ENCODE measurements around the gene CLASRP.

The CLASRP gene

DNA sequence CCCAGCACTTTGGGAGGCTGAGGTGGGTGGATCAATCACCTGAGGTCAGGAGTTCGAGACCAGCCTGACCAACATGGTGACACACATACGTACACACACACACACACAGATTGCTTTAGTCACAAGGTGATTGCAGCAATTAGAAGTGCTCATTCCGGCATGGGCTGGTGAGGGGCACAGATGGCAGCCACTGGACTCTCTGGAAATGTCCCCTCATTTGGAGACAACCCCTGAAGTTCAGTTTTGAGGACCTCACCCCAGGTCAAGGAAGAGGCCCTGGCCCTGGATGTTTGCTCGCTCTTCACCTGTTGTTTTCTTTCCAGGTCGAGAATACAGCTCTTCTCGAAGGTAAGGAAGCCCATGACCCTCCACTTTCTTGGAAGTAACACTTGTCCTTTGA is 31.4 kb downstream of the CLASRP start:
- no peak for TF ChIP-seq CTCF (conservative IDR thresholded peaks at IDR 0.05; ENCODE audit: low read length)
- no peak for TF ChIP-seq EZH2phosphoT487 (IDR thresholded peaks at IDR 0.05; ENCODE audit: borderline replicate concordance)
- Histone ChIP-seq H3K4me2 (ENCODE audit: low read depth, low read length, poor library complexity, severe bottlenecking) (no peak overlapping the region), H3K36me3 (ENCODE audit: insufficient read depth, low read length) (peaks cover 39% of the 10 kb centered on the region; the same call in 1 of the 2 replicates), H3K9me2 (replicated peaks; ENCODE audit: low read depth, low read length) (no peaks in the 10 kb centered on the region), H3K4me1 (ENCODE audit: insufficient read depth, low read length, poor library complexity, severe bottlenecking) (no peaks in the 10 kb centered on the region), H3K79me2 (ENCODE audit: insufficient read depth, low read length) (no peaks in the 10 kb centered on the region), H3K27me3 (ENCODE audit: insufficient read depth, low read length, poor library complexity, severe bottlenecking) (no peaks in the 10 kb centered on the region), H3K4me3 (ENCODE audit: low read length, poor library complexity, severe bottlenecking) (no peak overlapping the region), H3K9me3 (ENCODE audit: insufficient read depth, low read depth, low read length) (no peaks in the 10 kb centered on the region), H3F3A (ENCODE audit: low read depth) (no peaks in the 10 kb centered on the region), H3K9ac (ENCODE audit: low read depth, low read length, poor library complexity, severe bottlenecking) (no peak overlapping the region), H4K20me1 (ENCODE audit: insufficient read depth, low read length, poor library complexity, severe bottlenecking) (no peaks in the 10 kb centered on the region), H2AFZ (ENCODE audit: low read length) (no peak overlapping the region)

- Histone ChIP-seq H3K9me3 (ENCODE audit: insufficient read depth, low read depth, low read length) (no peaks in the 10 kb centered on the region), H3K9ac (ENCODE audit: low read depth, low read length, poor library complexity, severe bottlenecking) (no peak overlapping the region), H3K9me2 (replicated peaks; ENCODE audit: low read depth, low read length) (no peaks in the 10 kb centered on the region), H4K20me1 (ENCODE audit: insufficient read depth, low read length, poor library complexity, severe bottlenecking) (no peaks in the 10 kb centered on the region), H2AFZ (ENCODE audit: low read length) (no peak overlapping the region), H3K79me2 (ENCODE audit: insufficient read depth, low read length) (no peaks in the 10 kb centered on the region), H3F3A (ENCODE audit: low read depth) (no peaks in the 10 kb centered on the region), H3K36me3 (ENCODE audit: insufficient read depth, low read length) (peaks cover 33% of the 10 kb centered on the region; the same call in 1 of the 2 replicates), H3K4me2 (ENCODE audit: low read depth, low read length, poor library complexity, severe bottlenecking) (no peak overlapping the region), H3K27me3 (ENCODE audit: insufficient read depth, low read length, poor library complexity, severe bottlenecking) (no peaks in the 10 kb centered on the region), H3K4me3 (ENCODE audit: low read length, poor library complexity, severe bottlenecking) (no peak overlapping the region), H3K4me1 (ENCODE audit: insufficient read depth, low read length, poor library complexity, severe bottlenecking) (no peaks in the 10 kb centered on the region)
- no peak for TF ChIP-seq CTCF (conservative IDR thresholded peaks at IDR 0.05; ENCODE audit: low read length)
- no peak for TF ChIP-seq EZH2phosphoT487 (IDR thresholded peaks at IDR 0.05; ENCODE audit: borderline replicate concordance)
Observed at GRCh38 chr19:45070861-45071544, 32.2 kb downstream of the CLASRP start.

GRCh38 chr19:45071545-45071938 is 32.7 kb downstream of the CLASRP start:
- Histone ChIP-seq H3K4me1 (ENCODE audit: insufficient read depth, low read length, poor library complexity, severe bottlenecking) (no peaks in the 10 kb centered on the region), H3K36me3 (ENCODE audit: insufficient read depth, low read length) (peaks cover 33% of the 10 kb centered on the region; the same call in 1 of the 2 replicates), H3K9me3 (ENCODE audit: insufficient read depth, low read depth, low read length) (no peaks in the 10 kb centered on the region), H4K20me1 (ENCODE audit: insufficient read depth, low read length, poor library complexity, severe bottlenecking) (no peaks in the 10 kb centered on the region), H2AFZ (ENCODE audit: low read length) (no peak overlapping the region), H3K9ac (ENCODE audit: low read depth, low read length, poor library complexity, severe bottlenecking) (no peak overlapping the region), H3K9me2 (replicated peaks; ENCODE audit: low read depth, low read length) (no peaks in the 10 kb centered on the region), H3K4me3 (ENCODE audit: low read length, poor library complexity, severe bottlenecking) (no peak overlapping the region), H3K4me2 (ENCODE audit: low read depth, low read length, poor library complexity, severe bottlenecking) (no peak overlapping the region), H3K27me3 (ENCODE audit: insufficient read depth, low read length, poor library complexity, severe bottlenecking) (no peaks in the 10 kb centered on the region), H3K79me2 (ENCODE audit: insufficient read depth, low read length) (no peaks in the 10 kb centered on the region), H3F3A (ENCODE audit: low read depth) (no peaks in the 10 kb centered on the region)
- TF ChIP-seq EZH2phosphoT487 (IDR thresholded peaks at IDR 0.05; ENCODE audit: borderline replicate concordance) = no peak
- TF ChIP-seq CTCF (conservative IDR thresholded peaks at IDR 0.05; ENCODE audit: low read length) = no peak
